HFF-Myc (cell line): ENCODE data around the gene KIF18B.

Experiments
- DNase-seq: peaks from one replicate; pipeline ENCODE4 v3.0.0-alpha.2; 2011; ENCODE audit warnings: low read depth; ENCODE audit errors: extremely low read depth
- H3K4me3 ChIP-seq: replicated peaks from 2 replicates; pipeline ENCODE4 v1.5.1; 2011; ENCODE audit warnings: low read depth, mild to moderate bottlenecking, control low read depth, low read length
- TF ChIP-seq, protein P1 (sequence below): IDR thresholded peaks from 2 replicates; pipeline ENCODE4 v1.5.1; 2012; ENCODE audit warnings: mild to moderate bottlenecking, low read depth, low read length, control low read depth; ENCODE audit errors: missing control alignments

The KIF18B gene

GRCh38 chr17:44940317-44940716 is 7.3 kb downstream of the KIF18B start:
- no peak overlapping the region for H3K4me3 ChIP-seq
- TF ChIP-seq, protein P1, sequence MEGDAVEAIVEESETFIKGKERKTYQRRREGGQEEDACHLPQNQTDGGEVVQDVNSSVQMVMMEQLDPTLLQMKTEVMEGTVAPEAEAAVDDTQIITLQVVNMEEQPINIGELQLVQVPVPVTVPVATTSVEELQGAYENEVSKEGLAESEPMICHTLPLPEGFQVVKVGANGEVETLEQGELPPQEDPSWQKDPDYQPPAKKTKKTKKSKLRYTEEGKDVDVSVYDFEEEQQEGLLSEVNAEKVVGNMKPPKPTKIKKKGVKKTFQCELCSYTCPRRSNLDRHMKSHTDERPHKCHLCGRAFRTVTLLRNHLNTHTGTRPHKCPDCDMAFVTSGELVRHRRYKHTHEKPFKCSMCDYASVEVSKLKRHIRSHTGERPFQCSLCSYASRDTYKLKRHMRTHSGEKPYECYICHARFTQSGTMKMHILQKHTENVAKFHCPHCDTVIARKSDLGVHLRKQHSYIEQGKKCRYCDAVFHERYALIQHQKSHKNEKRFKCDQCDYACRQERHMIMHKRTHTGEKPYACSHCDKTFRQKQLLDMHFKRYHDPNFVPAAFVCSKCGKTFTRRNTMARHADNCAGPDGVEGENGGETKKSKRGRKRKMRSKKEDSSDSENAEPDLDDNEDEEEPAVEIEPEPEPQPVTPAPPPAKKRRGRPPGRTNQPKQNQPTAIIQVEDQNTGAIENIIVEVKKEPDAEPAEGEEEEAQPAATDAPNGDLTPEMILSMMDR: no peak
- no peak for DNase-seq

GRCh38 chr17:44935116-44935515 is 12.5 kb downstream of the KIF18B start:
- TF ChIP-seq, protein P1: no peak
- no peak overlapping the region for H3K4me3 ChIP-seq
- no peak for DNase-seq

DNA sequence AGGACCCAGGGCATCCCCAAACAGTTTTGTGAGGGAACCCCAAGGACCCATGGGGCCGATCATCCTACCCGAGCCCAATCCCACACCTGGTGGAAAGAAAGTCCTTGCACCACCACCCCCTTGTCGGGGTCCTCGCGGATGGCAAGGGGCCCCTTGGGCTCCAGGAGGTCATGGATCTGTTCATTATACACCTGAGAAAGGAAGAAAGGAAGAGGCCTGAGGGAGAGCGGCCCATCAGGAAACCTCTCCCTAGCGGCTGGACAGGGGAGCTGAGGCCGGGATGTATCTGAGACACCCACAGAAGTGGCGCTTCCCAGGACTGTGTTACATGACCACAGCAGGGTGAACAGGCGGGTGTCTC is 12.8 kb downstream of the KIF18B start:
- TF ChIP-seq, protein P1: no peak
- H3K4me3 ChIP-seq: no peak overlapping the region
- DNase-seq: no peak

DNA sequence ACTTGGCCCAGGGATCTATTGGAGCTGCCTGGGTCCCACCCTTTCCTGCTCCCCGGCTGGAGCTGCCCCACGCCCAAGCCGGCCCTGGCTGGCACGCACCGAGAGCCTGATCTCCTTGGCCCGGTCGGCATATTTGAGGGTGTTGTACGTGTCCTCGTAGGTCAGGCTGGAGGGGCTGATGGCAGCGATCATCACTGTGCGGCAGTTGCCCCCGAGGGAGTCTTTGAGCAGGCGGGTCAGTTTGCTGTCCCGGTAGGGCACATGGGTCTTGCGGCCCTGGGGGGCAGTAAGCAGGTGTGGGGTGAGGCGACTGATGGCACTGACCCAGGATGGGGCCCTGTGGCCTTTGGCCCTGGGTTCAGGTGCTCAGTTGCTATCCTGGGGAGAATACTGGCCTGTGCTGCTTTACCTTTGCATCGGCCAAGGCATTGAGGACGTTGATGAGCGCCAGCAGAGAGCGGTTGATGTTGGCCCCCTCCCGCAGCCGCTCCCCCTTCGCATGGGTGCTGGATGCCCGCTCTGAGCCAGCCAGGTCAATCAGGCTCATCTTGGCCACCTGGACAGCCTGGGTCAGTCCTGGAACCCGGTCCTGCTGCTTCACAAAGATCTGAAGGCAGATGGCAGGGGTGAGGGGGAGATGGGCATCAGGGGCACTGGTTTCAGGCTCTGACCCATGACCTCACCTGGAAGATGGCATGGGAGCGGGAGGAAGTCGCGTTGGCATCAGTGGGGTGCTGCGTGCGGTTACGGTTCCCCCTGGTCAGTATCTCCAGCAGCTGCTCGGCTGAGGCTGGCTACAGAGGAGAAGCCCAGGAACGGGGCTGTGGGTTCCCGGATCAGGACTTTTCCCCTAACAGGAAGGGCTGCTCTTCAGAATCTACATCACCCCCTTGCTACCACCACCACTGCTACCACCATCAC is 13.5 kb downstream of the KIF18B start:
- H3K4me3 ChIP-seq: no peak overlapping the region
- no peak for DNase-seq
- TF ChIP-seq, protein P1: no peak

DNA sequence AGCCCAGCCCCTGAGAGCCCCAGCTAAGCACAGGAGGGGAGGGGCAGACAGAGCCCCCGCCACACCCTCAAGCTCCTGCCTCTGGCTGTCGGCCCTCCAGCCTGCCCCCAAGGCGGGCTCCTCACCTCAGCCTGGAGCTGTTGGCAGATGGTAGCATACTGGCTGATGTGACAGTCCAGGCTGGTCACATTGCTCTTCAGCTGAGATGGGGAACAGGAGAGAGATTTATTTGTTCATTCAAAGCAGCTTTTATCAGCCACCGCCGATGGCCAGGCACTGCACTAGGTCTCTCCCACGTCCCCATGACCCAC is 14.8 kb downstream of the KIF18B start:
- no peak for DNase-seq
- TF ChIP-seq, protein P1: no peak
- no peak overlapping the region for H3K4me3 ChIP-seq

DNA sequence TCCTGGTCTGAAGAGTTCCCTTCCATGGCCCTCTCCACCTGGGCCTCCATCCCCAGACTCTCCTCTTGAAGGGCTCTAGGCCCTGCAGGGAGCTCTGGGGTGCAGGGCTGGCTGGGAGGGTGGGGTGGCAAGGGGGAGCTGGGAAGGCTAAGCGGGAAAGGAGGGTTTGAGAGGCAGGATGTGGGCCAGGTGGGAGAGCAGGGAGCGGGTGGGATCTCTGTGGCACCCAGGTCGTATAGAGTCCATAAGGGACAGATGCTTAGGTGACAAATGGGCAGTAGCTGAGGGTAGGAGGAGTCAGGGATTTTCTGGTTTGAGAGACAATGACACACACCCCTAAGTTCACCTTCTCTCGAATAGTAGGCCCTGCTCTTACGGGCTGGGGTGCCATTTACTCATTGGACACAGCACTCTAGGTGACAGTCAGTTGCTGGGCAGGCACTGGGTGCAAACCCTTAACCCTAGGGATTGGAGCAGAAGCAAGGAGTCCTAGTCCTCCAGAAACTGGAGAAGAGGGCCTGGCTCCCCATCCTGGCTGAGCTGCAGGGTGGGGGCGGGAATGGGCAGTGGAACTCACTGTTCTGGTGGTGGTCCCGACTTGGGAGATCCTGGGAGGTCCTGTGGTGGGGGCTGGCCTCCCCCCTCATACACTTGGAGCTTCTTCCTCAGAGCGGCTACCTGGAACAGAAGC is 15.3 kb downstream of the KIF18B start:
- no peak overlapping the region for H3K4me3 ChIP-seq
- TF ChIP-seq, protein P1: no peak
- DNase-seq: no peak
